ENCODE measurements around the gene MLYCD.

Gene MLYCD

DNA sequence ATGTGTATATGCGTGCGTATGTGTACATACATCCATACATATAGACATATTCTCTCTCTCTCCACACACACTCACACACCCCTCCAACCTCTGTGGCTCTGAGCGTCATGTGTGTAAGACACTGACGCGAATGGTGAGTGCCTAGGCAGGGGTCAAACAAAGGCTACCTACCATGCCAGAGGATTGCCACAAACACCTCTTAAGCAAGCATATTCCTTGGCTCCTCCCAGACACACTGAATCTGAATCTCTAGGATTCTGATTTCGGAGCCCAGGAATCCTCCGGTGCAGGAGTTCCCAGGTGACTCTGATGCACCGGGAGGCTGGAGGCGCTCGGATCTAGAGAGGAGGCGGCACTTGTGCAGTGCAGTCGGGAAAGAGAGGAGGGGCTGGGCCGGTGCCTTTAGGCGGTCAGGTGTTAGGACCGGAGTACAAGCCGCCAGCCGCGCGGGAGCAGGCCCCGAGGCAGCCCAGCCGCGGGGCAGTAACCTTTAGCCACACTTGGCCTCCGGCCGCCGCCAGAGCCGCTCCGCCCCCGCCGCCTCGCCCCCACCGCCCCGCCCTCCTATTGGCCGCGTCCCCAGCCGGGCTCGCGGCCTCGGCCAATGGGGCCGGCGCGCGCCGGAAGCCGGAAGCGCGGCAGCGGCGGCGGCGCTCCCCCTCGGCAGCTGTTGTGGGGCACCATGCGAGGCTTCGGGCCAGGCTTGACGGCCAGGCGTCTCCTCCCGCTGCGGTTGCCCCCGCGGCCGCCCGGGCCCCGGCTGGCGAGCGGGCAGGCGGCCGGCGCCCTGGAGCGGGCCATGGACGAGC, at the start of gene MLYCD:
Gene MLYCD (plus strand): TSS at position 653 of the 809 bp plus-strand sequence. CDS start 30 bp downstream, at position 683.
- Histone ChIP-seq H3K79me2 (ENCODE audit: low read length) (no peaks in the 10 kb centered on the region), H3K4me3 (ENCODE audit: low read length) (peak within 1 kb of the TSS; percentile 90), H4K20me1 (ENCODE audit: insufficient read depth, low read length) (no peaks in the 10 kb centered on the region), H3K36me3 (replicated peaks; ENCODE audit: low read depth, low read length) (no peaks in the 10 kb centered on the region), H3K4me2 (ENCODE audit: low read length) (peak within 1 kb of the TSS; percentile 95), H3K9ac (ENCODE audit: low read length) (peak within 1 kb of the TSS; percentile 63), H2AFZ (ENCODE audit: low read depth, low read length) (peak within 1 kb of the TSS; percentile 99), H3K27ac (ENCODE audit: low read length) (no peak within 1 kb of the TSS), H3K4me1 (ENCODE audit: low read length) (peaks cover 6% of the 10 kb centered on the region; the same call in 1 of the 2 replicates), H3K27me3 (ENCODE audit: low read depth, low read length) (no peaks in the 10 kb centered on the region), H3K9me3 (ENCODE audit: insufficient read depth, low read length) (no peaks in the 10 kb centered on the region)
- TF ChIP-seq, protein P1, sequence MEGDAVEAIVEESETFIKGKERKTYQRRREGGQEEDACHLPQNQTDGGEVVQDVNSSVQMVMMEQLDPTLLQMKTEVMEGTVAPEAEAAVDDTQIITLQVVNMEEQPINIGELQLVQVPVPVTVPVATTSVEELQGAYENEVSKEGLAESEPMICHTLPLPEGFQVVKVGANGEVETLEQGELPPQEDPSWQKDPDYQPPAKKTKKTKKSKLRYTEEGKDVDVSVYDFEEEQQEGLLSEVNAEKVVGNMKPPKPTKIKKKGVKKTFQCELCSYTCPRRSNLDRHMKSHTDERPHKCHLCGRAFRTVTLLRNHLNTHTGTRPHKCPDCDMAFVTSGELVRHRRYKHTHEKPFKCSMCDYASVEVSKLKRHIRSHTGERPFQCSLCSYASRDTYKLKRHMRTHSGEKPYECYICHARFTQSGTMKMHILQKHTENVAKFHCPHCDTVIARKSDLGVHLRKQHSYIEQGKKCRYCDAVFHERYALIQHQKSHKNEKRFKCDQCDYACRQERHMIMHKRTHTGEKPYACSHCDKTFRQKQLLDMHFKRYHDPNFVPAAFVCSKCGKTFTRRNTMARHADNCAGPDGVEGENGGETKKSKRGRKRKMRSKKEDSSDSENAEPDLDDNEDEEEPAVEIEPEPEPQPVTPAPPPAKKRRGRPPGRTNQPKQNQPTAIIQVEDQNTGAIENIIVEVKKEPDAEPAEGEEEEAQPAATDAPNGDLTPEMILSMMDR (IDR thresholded peaks at IDR 0.05; ENCODE audit: low read depth, low read length), result no peak

GRCh38 chr16:83849421-83849820, 49.5 kb upstream of the MLYCD start:
- Histone ChIP-seq H2AFZ (ENCODE audit: low read depth, low read length) (no peak overlapping the region), H3K36me3 (replicated peaks; ENCODE audit: low read depth, low read length) (no peaks in the 10 kb centered on the region), H3K27me3 (ENCODE audit: low read depth, low read length) (no peaks in the 10 kb centered on the region), H3K9ac (ENCODE audit: low read length) (no peak overlapping the region), H3K4me1 (ENCODE audit: low read length) (no peaks in the 10 kb centered on the region), H3K79me2 (ENCODE audit: low read length) (no peaks in the 10 kb centered on the region), H4K20me1 (ENCODE audit: insufficient read depth, low read length) (no peaks in the 10 kb centered on the region), H3K9me3 (ENCODE audit: insufficient read depth, low read length) (no peaks in the 10 kb centered on the region), H3K4me3 (ENCODE audit: low read length) (no peak overlapping the region), H3K4me2 (ENCODE audit: low read length) (no peak overlapping the region), H3K27ac (ENCODE audit: low read length) (no peak overlapping the region)
- no peak for TF ChIP-seq EZH2phosphoT487 (IDR thresholded peaks at IDR 0.05; ENCODE audit: low read depth)
- TF ChIP-seq, protein P1 (IDR thresholded peaks at IDR 0.05; ENCODE audit: low read depth, low read length), result no peak

DNA sequence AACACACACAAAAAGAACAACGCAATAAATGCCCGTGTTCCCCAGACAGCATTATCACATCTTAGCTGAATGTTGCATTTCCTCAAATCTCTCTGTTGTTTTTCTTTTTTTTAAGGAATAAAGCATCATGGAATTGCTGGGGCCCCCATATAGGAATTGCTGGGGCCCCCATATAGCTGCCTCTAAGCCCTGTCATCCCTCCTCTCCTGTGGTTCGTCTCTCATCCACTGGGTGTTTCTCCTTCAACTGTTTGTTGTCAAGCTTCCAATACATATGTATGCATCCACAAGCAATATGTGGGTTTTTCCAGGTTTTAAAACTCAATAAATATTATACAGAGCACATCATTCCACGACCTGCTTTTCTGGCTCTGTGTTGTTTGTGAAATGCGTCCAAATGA, 48.0 kb upstream of the MLYCD start:
- Histone ChIP-seq H3K9ac (ENCODE audit: low read length) (no peak overlapping the region), H2AFZ (ENCODE audit: low read depth, low read length) (no peak overlapping the region), H3K4me1 (ENCODE audit: low read length) (no peaks in the 10 kb centered on the region), H3K9me3 (ENCODE audit: insufficient read depth, low read length) (no peaks in the 10 kb centered on the region), H3K36me3 (replicated peaks; ENCODE audit: low read depth, low read length) (no peaks in the 10 kb centered on the region), H3K4me3 (ENCODE audit: low read length) (no peak overlapping the region), H4K20me1 (ENCODE audit: insufficient read depth, low read length) (no peaks in the 10 kb centered on the region), H3K79me2 (ENCODE audit: low read length) (no peaks in the 10 kb centered on the region), H3K27me3 (ENCODE audit: low read depth, low read length) (no peaks in the 10 kb centered on the region), H3K4me2 (ENCODE audit: low read length) (no peak overlapping the region), H3K27ac (ENCODE audit: low read length) (no peak overlapping the region)
- TF ChIP-seq, protein P1 (IDR thresholded peaks at IDR 0.05; ENCODE audit: low read depth, low read length), result no peak
- TF ChIP-seq EZH2phosphoT487 (IDR thresholded peaks at IDR 0.05; ENCODE audit: low read depth), result no peak

DNA sequence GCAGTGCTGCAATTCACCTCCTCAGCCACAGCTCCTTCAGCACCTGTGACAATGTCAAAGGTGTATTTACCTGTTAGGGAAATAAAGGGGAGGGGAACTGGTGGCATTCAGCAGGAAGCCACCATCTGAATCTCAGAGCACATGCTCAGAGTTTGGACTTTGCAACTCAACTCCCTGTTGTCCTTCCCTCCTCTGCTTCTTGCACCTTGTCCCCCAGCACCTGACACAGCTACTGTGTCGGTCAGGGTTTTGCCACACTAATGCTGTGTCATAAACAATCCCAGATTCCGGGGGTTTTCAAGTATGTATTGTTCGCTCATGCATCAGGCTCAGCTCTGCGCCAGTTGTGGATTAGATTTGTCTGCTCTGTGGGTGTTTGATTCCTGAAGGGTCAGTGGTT, 47.4 kb upstream of the MLYCD start:
- Histone ChIP-seq H3K9me3 (ENCODE audit: insufficient read depth, low read length) (no peaks in the 10 kb centered on the region), H3K4me3 (ENCODE audit: low read length) (no peak overlapping the region), H3K9ac (ENCODE audit: low read length) (no peak overlapping the region), H3K27me3 (ENCODE audit: low read depth, low read length) (no peaks in the 10 kb centered on the region), H3K79me2 (ENCODE audit: low read length) (no peaks in the 10 kb centered on the region), H3K4me1 (ENCODE audit: low read length) (no peaks in the 10 kb centered on the region), H3K36me3 (replicated peaks; ENCODE audit: low read depth, low read length) (no peaks in the 10 kb centered on the region), H3K27ac (ENCODE audit: low read length) (no peak overlapping the region), H3K4me2 (ENCODE audit: low read length) (no peak overlapping the region), H4K20me1 (ENCODE audit: insufficient read depth, low read length) (no peaks in the 10 kb centered on the region), H2AFZ (ENCODE audit: low read depth, low read length) (no peak overlapping the region)
- TF ChIP-seq, protein P1 (IDR thresholded peaks at IDR 0.05; ENCODE audit: low read depth, low read length), result no peak
- TF ChIP-seq EZH2phosphoT487 (IDR thresholded peaks at IDR 0.05; ENCODE audit: low read depth), result no peak
